ENCODE measurements around the gene PYGM.

PYGM gene

GRCh38 chr11:64766881-64767280 lies 7.1 kb upstream of the PYGM start:
- no peak for DNase-seq

DNA sequence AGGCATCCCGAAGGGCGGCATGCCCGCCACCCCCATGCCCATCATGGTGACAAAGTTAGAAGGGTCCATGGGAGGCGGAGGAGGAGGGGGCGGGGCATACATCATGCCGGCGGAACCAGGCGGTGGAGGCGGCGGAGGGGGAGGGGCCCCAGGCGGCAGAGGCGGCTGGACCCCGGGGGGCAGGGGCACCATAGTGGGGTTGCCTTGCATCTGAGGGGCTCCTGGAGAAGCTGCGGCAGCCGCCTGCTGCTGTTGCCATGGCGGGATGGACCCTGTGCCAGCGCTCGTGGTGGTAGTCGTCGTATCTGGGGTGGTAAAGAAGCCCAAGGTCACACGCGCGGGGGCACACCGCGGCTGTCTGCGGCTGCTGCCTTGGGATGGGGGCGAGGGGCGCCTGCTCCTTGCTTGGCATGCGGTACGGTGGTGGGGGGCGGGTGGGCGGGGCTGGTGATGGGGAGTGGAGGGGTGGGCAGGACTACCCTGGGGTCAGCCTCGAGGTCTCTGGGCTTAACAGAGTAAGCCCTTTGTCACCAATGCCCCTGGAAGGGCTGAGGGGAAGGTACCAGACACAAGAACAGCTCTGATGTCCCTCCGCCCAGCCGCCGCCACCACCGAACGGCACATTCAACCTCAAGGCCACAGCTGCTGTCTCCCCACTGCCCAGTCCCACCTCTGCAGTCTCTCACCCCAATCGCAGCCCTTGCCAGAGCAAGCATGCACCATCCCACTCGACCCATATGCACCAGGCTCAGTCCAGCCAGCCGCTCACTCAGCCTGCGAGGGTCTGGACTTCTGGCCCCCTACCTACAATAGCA lies 6.3 kb upstream of the PYGM start:
- DNase-seq, result no peak

DNA sequence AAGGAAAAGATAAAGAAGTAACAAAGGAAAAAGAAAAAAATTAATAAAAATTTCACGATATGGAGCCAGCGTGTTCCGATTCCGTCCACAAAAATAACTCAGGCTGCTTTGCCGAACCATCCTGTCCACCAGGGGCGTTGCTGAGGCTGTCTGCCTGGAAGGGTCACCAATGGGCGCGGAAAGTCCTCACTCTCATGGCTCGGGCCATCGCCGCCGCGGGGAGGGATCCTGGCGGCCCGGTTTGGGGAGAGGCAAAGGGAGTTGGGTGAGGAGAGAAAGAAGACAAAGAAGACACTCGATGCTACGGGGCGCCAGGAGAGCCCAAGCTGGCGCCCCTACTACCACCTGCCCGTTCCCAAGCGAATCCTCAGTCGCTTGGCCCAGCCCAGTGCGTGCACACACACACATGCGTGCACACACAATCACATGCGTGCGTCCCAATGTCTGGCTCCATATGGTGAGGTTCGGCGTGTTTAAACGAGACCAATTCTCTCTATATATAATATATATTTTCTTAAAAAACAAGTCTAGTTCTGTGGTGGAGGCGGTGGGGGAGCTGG lies 5.6 kb upstream of the PYGM start:
- no peak for DNase-seq

DNA sequence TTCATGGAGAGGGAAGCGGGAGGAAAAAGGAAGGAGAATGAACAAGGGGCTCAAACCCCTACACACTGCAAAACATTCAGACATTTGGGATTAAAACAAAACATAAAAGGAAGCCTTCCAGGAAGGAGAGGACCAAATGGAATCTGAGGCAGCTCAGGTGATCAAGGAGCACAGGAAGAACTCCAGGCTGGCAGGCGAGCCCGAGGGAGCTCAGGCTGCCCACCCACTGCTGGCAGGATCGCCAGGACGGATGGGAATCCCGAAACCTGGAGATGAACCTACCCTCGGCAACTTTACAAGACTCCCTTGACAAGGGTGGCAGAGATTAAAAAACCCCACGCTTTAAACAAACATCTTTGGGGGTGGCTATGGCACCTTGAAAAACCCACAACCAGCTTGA lies 5.0 kb upstream of the PYGM start:
- DNase-seq, result no peak

- no peak for DNase-seq
Observed at GRCh38 chr11:64764040-64764611, 4.4 kb upstream of the PYGM start.

- no peak for DNase-seq
Observed at GRCh38 chr11:64763526-64764039, 3.8 kb upstream of the PYGM start.

DNA sequence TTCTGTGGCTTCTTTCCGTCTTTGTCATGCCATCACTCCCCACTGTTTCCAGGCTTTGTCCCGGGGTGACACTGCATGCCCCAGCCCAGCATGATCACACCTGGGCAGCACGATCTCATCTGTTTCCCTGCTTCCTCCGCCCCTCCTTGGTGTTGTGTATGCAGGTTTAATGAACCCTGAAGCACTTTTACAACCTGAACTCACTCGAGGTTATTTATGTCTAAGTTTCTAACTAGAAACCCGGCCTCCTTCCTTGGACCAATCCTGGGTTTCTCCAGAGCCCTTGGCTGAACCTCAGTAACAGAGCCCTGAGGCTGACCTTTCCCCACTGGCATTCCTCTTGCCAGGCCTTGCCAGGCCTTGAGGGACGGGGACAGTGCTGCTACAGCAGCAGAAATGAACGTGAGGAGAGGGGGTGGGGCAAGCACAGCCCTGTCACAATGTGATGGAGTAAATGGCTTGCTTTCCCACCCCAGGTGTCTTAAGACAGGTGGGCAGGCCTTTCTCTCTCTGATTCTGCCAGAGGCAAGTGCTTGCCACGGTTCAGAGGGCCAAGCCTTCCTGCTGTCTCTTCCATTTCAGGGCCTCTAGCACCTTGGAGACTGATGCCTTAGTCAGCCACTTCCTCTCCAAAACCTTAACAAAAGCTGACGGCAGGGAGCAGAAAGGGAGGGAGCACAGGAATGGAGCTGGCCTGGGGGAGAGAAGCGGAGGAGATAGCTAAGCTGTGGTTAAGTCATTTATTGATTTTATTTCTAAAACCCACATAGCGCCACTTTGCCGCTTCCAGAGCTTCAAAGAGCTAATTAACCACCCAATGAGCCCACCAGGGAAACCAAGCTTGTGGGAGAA lies 3.1 kb upstream of the PYGM start:
- DNase-seq, result peak in 1 of 2 experiments; percentile 37

DNA sequence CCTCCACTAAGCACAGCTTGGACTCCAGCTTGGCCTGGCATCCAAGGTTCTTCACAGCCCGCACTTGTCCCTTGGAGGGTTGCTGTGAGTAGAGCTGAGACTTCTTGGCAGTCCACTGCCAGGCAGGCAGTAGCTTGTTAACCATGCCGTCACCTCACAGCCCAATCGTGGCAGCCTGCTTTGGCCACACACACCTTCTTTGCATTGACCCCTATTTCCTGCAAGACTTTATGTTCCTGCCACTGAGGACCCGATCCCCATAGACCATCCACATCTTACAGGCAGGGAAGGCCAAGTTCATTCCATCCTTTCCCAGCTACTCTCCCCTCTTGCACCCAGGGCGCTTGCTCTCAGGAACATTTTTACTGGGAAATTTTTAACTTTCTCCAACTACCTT lies 2.5 kb upstream of the PYGM start:
- no peak for DNase-seq

DNA sequence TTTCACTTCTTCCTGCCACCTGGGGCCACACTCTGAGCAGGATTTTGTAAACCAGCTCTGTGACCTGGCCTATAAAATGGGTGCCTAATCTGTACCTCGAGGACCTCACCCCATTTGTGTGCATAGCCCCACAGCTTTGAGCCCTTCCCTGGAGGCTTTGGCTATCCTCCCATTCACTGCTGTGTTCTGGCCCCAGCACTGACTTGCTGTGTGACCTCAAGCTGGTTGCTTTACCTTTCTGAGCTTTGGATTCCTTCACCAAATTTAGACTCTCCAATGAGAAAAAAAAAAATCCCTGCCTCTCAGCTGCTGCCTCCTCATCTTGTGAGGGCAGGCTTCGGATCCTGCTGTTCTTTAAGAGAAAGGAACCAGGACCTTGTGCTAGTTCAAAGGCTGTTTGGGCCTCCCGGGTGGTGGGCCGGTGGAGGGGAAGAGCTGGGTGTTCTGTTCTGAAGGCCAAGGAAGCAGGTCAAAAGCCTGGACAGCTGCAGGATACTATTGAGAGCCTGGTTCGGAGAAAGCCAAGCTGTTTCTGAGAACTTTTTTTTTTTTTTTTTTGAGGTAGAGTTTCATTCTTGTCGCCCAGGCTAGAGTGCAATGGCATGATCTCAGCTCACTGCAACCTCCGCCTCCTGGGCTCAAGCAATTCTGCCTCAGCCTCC lies 1.1 kb upstream of the PYGM start:
- no peak for DNase-seq

DNA sequence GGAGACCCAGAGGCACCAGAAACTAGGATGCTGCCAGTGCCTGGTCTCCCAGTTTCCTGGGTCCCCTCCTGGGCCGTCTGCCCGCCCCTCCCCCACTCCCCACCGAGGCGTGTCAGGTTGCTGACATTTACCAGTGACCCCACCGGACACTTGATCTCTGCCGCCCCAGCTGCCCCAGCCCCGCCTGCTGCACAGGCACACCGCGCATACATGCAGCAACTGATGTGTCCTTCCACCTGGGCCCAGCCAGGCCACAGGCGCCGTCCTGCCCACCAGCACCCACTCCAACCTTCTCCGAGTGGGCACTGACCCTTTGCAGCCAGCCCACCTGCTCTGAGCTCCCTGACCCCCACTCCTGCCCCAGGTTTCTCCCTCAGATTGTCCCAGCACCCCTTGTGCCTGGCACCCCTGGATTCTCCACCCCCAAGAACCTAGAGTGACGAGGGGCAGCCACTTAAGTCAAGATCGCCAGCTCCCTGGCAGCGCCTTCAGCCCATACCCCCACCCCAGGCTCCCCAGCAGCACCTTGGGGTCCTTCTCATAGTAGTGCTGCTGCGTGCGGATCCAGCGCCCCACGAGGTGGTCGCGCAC lies 548 bp downstream of the PYGM start:
- no peak for DNase-seq

DNA sequence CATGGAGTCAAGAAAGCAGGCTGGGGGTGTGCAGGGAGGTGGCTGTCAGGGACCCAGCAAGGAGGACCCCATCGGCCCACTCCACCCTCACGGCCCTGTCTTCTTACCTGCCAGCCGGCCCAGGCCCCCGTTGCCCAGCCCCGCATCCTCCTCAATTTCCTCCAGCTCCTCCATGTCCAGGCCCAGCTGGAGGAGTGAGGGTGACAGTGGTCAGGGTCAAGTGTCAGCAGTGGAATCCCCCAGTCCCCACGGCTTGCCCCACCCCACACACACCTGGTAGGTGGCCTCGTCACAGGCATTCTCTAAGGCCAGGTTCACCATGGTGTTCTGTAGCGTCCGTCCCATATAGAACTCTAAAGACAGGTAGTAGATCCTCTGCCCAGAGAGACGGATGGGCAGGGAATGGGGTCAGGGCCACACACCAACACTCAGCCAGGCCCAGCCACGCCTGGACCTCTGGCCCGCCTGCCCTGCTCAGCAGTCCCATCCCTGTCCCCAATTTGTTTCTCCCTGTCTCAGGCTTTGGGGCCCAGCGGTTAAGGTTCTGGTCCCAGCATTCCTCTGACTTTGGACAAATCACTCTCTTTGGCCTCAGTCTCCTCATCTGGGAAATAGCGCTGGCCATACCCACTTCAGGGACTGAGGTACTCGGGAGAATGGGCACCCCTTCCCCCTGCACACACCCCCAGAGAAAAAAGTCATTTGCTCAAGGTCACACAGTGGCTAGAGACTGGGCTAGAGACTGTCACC lies 1.3 kb downstream of the PYGM start:
- DNase-seq, result no peak

- DNase-seq, result no peak
Observed at GRCh38 chr11:64757549-64758329, 2.0 kb downstream of the PYGM start.

DNA sequence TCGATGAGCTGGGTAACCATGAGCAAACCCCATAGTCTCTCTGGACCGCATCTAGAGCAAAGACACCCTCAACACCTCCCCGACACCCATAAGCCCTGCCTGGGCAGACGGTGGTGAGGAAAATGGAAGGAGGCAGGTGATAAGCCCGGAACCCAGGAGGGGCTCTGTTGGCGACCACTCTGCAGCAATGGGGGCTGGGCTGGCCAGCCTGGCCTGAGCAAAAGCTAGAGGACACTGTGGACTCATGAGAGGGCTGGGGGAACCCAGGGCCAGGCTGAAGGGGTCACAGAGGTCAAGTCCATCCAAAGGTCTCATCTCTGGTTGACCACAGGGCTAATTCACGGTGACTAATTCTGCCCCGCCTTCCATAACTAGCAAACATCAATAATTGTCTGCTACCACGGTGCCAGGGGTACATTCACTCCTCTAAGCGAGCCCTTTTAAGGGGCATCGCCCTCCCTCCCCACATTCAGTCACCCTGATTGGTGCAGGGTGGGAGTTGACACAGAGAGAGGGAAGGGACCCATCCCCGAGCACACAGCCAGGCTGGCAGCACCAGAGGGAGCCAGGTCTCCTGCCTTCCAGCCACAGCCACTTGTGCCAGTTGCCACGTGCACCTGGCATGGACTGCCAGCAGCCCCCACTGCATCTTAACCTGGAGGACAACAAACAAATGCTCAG lies 4.0 kb downstream of the PYGM start:
- DNase-seq, result no peak

DNA sequence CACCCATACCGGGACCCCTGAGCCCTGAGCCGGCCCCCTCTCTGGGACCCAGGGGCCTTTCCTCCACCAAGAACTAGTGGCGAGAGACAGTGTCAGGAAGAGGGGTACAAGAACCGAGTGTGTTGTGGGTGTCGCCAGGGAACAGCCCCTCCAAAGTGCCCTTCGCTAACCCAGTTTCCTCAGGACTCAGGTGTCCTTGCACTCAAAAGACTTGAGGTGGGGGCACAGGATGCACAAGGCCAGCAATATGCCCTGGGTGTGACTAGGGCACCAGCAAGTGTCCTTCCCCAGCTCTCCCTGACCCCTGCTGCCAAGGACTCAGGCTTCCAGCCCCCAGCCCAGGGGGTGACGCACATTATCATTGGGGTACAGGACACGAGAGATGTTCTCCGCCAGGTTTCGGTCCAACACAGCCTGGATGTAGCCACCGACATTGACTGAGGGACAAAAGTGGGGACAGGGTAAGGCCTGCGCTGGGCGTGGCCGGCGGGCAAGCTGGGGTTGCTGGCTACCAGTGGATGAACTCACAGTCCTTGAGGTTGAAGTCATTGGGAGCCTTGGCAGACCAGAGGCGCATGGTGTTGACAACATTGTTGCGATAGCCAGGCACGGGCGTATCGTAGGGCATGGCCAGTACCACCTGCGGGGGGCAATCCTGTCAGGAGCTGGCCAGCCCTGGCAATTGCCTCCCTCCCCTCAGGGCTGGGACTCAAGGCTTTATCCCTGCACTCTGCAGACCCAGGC lies 4.7 kb downstream of the PYGM start:
- DNase-seq, result no peak

- no peak for DNase-seq
Observed at GRCh38 chr11:64754124-64754918, 5.5 kb downstream of the PYGM start.

DNA sequence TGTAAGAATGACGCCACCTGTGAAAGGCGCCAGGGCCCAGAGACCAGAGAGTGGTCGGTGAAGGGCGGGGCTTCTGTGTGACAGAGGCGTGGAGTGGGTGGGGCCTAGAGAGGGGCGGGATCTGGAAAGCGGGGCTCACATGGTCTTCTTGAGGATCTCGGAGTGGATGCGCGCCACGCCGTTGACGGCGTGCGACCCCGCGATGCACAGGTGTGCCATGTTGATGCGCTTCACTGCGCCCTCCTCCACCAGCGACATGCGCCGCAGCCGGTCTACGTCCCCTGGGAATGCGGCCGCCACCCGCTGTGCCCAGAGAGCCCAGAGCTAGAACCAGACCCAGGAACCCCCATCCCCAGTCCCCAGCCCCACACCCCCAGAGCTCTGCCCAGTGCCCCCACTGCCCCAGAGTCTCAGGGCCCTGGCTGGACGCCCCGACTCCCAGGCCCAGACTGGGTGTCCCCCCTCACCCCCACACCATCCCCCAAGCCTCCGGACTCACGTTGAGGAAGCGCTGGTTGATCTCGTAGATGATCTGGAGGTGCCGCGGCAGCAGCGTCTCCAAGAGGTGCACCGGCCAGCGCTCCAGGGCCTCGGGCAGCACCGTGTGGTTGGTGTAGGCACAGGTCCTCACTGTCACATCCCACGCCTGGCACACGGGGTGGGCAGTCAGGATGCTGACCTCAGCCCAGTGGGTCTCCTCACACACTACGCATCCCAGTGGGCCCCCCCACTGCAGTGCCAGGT lies 6.2 kb downstream of the PYGM start:
- DNase-seq, result peak in 1 of 2 experiments; percentile 31

- DNase-seq, result no peak
Observed at GRCh38 chr11:64753019-64753379, 6.8 kb downstream of the PYGM start.

All from NCI-H526 (cell line).